Osteocyte (in vitro differentiated cells): Measurements from ENCODE around the gene DEPDC5. TPM values are rescaled to one million over a fixed set of nuclear protein-coding genes. Genes with fewer than 3 reads are reported as not detected.
"Not testable (repeated sequence)": the region's sequence is repeated elsewhere in the genome, so short reads cannot be mapped to it uniquely, and the experiment has no call there.

Experiments
- DNase-seq: peaks from one replicate; pipeline ENCODE4 v3.0.0; 2021; ENCODE audit warnings: mixed read lengths; ENCODE audit not compliant: unreplicated experiment; ENCODE audit errors: extremely low spot score
- H3K27ac Mint-ChIP-seq: one replicate; pipeline ENCODE4 v1.8.0; 2021; ENCODE audit warnings: mild to moderate bottlenecking, mixed read lengths; ENCODE audit not compliant: unreplicated experiment
- H3K27me3 Mint-ChIP-seq: one replicate; pipeline ENCODE4 v1.8.0; 2021; ENCODE audit warnings: mixed read lengths; ENCODE audit not compliant: unreplicated experiment
- H3K36me3 Mint-ChIP-seq: one replicate; pipeline ENCODE4 v1.8.0; 2021; ENCODE audit warnings: mixed read lengths; ENCODE audit not compliant: unreplicated experiment
- H3K4me1 Mint-ChIP-seq: one replicate; pipeline ENCODE4 v1.8.0; 2021; ENCODE audit warnings: mixed read lengths; ENCODE audit not compliant: unreplicated experiment
- H3K4me3 Mint-ChIP-seq: one replicate; pipeline ENCODE4 v1.8.0; 2021; ENCODE audit warnings: mild to moderate bottlenecking, moderate library complexity, mixed read lengths; ENCODE audit not compliant: unreplicated experiment
- H3K9me3 Mint-ChIP-seq: one replicate; pipeline ENCODE4 v1.8.0; 2021; ENCODE audit warnings: mixed read lengths; ENCODE audit not compliant: unreplicated experiment
- CTCF ChIP-seq: fragments of 200-600 bp; sonication (generic); IDR thresholded peaks from 2 replicates; pipeline ENCODE4 v1.5.0; 2021; ENCODE audit warnings: antibody characterized with exemption, mild to moderate bottlenecking, moderate library complexity
- total RNA-seq: library from RNA; stranded (reverse); gene quantifications from 2 replicates; pipeline ENCODE4 v1.2.1, GENCODE V29; 2021

Gene DEPDC5
- total RNA-seq, 1 donor from 2014 or later: 30.7 TPM

- no peak overlapping the region for H3K4me3 Mint-ChIP-seq
- no peak for TF ChIP-seq CTCF
- no peak for DNase-seq
- no peak overlapping the region for H3K27ac Mint-ChIP-seq
- no peaks in the 10 kb centered on the region for H3K27me3 Mint-ChIP-seq
- H3K9me3 Mint-ChIP-seq: no peaks in the 10 kb centered on the region
- peaks cover 49% of the 10 kb centered on the region for H3K36me3 Mint-ChIP-seq
- no peaks in the 10 kb centered on the region for H3K4me1 Mint-ChIP-seq
These were observed 61.1 kb downstream of the DEPDC5 start for GRCh38 chr22:31814942-31815341.

GRCh38 chr22:31815383-31815814 lies 61.6 kb downstream of the DEPDC5 start:
- H3K36me3 Mint-ChIP-seq: peaks cover 45% of the 10 kb centered on the region
- H3K27me3 Mint-ChIP-seq, H3K27ac Mint-ChIP-seq, DNase-seq, H3K4me1 Mint-ChIP-seq, H3K4me3 Mint-ChIP-seq, H3K9me3 Mint-ChIP-seq: not testable (repeated sequence)

GRCh38 chr22:31816750-31817149 lies 62.9 kb downstream of the DEPDC5 start:
- Mint-ChIP-seq H3K27ac (no peak overlapping the region), H3K4me1 (no peaks in the 10 kb centered on the region), H3K27me3 (no peaks in the 10 kb centered on the region), H3K36me3 (peaks cover 47% of the 10 kb centered on the region), H3K9me3 (no peaks in the 10 kb centered on the region), H3K4me3 (no peak overlapping the region)
- DNase-seq: no peak
- TF ChIP-seq CTCF: no peak

- peaks cover 52% of the 10 kb centered on the region for H3K36me3 Mint-ChIP-seq
- no peak overlapping the region for H3K27ac Mint-ChIP-seq
- DNase-seq: no peak
- no peaks in the 10 kb centered on the region for H3K4me1 Mint-ChIP-seq
- no peak overlapping the region for H3K4me3 Mint-ChIP-seq
- no peak for TF ChIP-seq CTCF
- no peaks in the 10 kb centered on the region for H3K27me3 Mint-ChIP-seq
- H3K9me3 Mint-ChIP-seq: no peaks in the 10 kb centered on the region
These were observed 64.9 kb downstream of the DEPDC5 start for GRCh38 chr22:31818481-31819392.

- no peak for TF ChIP-seq CTCF
- no peak overlapping the region for H3K4me3 Mint-ChIP-seq
- no peaks in the 10 kb centered on the region for H3K4me1 Mint-ChIP-seq
- no peaks in the 10 kb centered on the region for H3K9me3 Mint-ChIP-seq
- H3K27ac Mint-ChIP-seq: no peak overlapping the region
- H3K27me3 Mint-ChIP-seq: no peaks in the 10 kb centered on the region
- H3K36me3 Mint-ChIP-seq: peaks cover 50% of the 10 kb centered on the region
- no peak for DNase-seq
These were observed 66.8 kb downstream of the DEPDC5 start for GRCh38 chr22:31820655-31821054.
